GM19025 (cell line): Measurements from ENCODE around the gene PLVAP.

Experiments used
- ATAC-seq: cut with Tn5 transposase; IDR thresholded peaks from one replicate; pipeline ENCODE4 v1.9.1; 2021; ENCODE audit warnings: mild to moderate bottlenecking, low read depth, moderate library complexity; ENCODE audit not compliant: unreplicated experiment

Gene PLVAP

DNA sequence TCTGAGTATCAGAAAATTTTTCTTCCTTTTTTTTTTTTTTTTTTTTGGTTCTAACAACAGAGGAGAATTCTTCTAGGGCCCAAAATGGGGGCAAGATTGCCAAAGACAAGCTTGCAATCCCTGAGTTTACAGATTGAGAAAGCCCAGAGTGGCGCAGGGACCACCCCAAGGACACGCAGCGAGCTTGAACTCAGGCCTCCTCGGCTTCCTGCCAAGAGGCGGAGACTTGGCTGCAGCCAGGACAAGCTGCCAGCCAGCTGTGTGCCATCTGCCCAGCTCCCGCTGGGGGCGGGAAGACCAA lies 72.0 kb downstream of the PLVAP start:
- no peak for ATAC-seq

DNA sequence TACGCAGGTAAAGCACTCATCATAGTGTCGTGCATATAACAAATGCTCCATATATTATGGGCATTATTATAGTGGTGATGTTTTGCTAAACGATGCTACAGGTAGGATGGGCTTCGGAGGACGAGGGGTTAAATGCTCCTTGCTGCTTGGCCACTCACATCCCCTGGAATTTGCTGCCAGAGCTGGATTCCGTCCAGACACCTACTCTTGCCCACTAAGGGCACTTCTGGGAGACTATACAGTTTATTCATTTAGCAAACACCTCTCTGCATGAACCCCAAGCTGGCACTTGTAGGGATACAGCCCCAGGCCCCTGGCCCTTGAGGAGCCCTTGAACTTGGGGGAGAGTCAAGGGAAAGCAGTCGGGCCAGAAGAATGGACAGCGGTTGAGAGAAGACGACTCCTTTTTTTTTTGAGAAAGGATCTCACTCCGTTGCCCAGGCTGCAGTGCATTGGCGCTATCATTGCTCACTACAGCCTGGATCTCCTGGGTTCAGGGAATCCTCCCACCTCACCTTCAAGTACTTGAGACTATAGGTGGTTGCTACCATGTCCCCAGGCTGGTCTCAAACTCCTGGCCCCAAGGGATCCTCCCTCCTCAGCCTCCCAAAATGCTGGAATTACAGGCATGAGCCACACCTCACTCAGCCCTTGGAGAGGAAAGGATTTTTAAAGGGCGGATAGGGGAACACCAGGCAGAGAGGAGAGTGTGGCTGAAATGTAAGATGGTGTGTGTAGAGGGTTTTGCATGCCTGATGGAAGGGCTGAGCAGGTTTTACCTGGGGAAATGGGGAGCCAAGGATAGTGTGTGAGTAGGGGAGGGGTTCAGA lies 72.5 kb downstream of the PLVAP start:
- ATAC-seq = no peak

DNA sequence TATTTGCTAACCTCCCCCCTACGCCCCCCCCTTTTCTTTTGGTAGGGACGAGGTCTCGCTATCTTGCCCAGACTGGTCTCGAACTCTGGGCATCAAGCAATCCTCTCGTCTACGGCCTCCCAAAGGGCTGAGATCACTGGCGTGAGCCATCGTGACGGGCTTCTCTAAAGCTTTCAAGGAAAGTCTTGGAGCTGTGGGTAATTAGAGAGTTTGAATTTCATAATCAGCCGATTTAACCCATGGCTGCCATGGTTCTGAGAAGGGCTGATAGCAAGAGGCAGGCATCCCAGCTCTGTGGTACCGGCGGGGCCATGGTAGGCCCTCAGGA lies 73.2 kb downstream of the PLVAP start:
- ATAC-seq = no peak

DNA sequence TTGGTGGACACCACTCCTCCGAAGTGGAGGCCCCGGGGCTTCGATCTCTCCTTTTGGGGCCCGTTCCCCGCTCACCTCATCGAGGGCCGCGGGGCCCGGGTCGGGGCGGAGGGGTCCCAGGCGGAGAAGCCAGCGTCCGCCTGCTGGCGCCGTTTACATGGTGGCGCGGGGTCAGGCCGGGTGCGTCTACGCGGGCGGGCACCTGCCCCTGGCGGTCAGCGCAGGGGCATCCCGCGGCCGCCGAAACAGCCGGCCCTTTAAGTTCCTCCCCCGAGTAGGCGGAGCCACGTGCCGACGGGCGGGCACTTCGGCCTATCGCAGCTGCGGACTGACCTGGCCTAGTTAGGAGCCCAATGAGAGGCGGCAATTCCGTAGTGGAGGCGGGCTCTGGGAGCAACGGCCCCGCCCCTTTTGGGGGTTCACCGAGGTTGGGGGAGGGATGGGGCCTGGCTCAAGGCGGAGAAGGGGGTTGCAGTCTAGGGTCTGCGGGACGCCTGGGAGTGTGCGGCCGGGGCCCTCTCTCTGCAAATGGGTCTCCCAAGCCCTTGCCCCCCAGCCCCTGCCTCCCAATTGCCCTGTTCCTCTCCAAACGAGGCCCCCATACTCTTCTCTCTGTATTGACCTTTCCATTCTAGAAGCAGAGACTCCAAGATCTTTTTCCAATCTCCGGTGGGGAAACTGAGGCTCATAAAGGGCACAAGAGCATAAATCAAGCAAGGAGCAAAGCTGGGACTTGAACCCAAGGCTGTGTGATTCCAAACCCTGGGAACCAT lies 73.8 kb downstream of the PLVAP start, which contains the start of gene ABHD8:
TSS of gene ABHD8 (minus strand) at position 259 of the 773 bp plus-strand sequence. CDS start 1,809 bp downstream, outside the sequence.
- ATAC-seq = peak; percentile 55

DNA sequence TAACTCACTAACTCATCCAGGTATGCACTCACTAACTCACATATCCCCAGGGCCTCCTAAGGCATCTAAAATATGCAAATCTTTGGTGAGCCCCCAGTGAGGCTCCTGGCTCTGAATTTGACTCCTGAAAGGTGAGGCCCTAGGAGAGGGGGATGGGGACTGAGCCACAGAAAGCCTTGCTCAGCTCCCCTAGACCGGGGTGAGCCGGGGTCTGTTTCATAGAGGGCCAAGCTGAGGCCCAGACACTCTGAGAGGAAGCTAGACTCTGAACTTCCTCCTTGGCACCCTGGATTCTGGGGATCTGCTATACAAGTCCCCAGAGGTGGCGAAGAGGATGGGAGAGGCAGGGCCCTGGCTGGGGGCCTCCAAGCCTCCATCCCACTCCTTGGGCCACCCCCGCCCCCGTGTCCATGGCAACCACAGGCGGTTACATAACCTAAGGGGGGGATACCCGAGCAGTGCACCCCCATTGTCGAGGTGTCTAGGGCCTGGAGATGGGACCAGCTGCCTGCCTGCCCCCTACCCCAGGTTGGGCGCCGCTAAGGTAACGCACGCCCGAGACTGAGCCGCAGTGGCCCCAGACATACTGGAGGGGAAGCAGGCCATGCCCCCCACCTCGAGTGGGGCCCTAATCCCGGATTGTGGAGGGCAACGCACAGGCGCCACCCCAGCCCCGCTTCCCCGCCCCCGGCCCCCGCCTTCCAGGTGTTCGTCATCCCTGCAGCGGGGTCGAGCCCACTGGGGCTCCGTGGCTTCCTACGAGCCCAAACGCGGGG lies 74.6 kb downstream of the PLVAP start:
- ATAC-seq = no peak
